Uterine smooth muscle cell (primary cell): ENCODE data around the gene LSM3. TPM values are rescaled to one million over a fixed set of nuclear protein-coding genes. Genes with fewer than 3 reads are reported as not detected.

Experiments used
- total RNA-seq: library from RNA; depleted of rRNA; stranded (reverse); fragments of >200 nt; gene quantifications from 2 replicates; pipeline ENCODE4 v1.2.3, GENCODE V29; 2014

Gene LSM3
- 8.0 and 16.4 TPM in 2 replicates for total RNA-seq

GRCh38 chr3:14178247-14179113 lies at the start of gene LSM3, which contains the start of gene XPC:
Gene LSM3, plus strand, starts transcription at chr3:14178817. Its CDS starts 44 bp downstream, at chr3:14178861.
Gene XPC, minus strand, starts transcription at chr3:14178601. Its CDS starts 33 bp downstream, at chr3:14178568.

Other genes starting within 250 kb of the LSM3 start
- 12.6 and 20.4 TPM in 2 replicates for gene CHCHD4, start 53.9 kb upstream of the LSM3 start, total RNA-seq
- gene TMEM43, start 53.8 kb upstream of the LSM3 start, total RNA-seq = 108 and 111 TPM in 2 replicates
- 137 and 153 TPM in 2 replicates for gene XPC, start 216 bp upstream of the LSM3 start, total RNA-seq
- gene SLC6A6, start 223.8 kb downstream of the LSM3 start, total RNA-seq = 22.6 and 30.5 TPM in 2 replicates